Cardiac fibroblast (primary cell): Measurements from ENCODE around the gene MVD.

Experiments
- DNase-seq, 2 donors: peaks; one replicate each; pipeline versions ENCODE4 v3.0.0 to v3.0.0-alpha.2; 2010; ENCODE audit warnings: low read depth in 2 of 2
- H3K4me3 ChIP-seq, 2 donors: replicated peaks in 1 of 2; 1 replicate in 1 of 2; 2 replicates in 1 of 2; pipeline ENCODE4 v1.5.1; 2011; ENCODE audit warnings: low read depth in 2 of 2, low read length in 2 of 2, mild to moderate bottlenecking in 2 of 2, moderate library complexity in 1 of 2
- CTCF ChIP-seq: IDR thresholded peaks from one replicate; pipeline ENCODE4 v1.5.1; 2011; ENCODE audit warnings: low read depth, mild to moderate bottlenecking, low read length, inconsistent platforms

The MVD gene

GRCh38 chr16:88646345-88647034 is 16.4 kb downstream of the MVD start:
- no peak for DNase-seq
- TF ChIP-seq CTCF: no peak
- H3K4me3 ChIP-seq: no peak overlapping the region

DNA sequence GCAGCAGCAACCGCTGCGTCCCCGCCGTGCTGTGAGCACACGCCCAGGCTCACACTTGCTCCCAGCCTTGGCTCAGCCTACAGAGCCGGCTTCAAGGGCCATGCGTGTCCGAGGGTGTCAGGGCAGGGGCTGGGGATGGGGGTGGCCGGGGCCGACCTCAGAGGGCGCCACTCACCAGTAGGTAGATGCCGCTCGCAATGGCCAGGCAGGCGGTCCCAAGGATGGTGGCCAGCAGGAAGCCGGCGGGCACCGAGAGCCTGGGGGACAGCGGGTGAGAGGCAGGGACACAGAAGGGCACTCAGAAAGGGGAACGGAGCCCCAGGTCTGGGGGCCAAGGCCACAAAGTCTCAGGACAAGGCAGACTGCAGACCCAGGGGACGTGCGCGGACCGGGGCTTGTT is 16.9 kb downstream of the MVD start:
- H3K4me3 ChIP-seq: no peak overlapping the region
- no peak for DNase-seq
- no peak for TF ChIP-seq CTCF

DNA sequence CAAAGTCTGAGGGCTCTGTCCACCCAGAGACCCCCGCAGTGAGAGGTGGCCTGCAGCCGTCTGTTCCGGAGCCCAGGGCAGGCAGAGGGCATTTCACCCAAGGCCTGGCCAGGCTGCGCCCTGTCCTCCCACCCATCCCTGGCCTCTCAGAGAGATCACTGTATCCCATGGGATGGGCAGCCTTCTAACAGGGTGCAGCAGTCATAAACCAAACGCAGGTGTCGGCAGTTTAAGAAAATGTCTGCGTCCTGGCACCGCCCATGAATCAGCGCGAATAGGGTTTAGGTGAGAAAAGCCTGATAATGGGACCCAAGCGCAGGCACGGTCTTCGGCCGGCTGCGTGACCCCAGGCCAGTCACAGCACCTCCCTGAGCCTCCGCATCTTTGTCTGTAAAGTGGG is 17.4 kb downstream of the MVD start:
- no peak overlapping the region for H3K4me3 ChIP-seq
- DNase-seq: no peak
- no peak for TF ChIP-seq CTCF

DNA sequence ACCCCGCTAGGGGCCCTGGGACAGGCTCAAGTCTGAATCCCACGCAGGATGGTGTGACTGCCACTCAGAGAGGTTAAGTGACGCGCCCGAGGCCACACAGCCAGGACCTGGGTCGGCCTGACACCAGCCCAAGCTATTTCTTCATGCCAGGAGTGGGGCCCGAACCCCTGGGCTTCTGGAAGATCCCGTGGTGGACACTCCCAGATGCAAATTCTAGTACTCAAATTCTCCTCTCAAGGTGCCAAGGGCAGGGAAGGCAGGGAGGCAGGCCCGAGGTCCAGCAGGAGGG is 19.3 kb downstream of the MVD start:
- no peak for TF ChIP-seq CTCF
- DNase-seq: no peak
- H3K4me3 ChIP-seq: no peak overlapping the region

DNA sequence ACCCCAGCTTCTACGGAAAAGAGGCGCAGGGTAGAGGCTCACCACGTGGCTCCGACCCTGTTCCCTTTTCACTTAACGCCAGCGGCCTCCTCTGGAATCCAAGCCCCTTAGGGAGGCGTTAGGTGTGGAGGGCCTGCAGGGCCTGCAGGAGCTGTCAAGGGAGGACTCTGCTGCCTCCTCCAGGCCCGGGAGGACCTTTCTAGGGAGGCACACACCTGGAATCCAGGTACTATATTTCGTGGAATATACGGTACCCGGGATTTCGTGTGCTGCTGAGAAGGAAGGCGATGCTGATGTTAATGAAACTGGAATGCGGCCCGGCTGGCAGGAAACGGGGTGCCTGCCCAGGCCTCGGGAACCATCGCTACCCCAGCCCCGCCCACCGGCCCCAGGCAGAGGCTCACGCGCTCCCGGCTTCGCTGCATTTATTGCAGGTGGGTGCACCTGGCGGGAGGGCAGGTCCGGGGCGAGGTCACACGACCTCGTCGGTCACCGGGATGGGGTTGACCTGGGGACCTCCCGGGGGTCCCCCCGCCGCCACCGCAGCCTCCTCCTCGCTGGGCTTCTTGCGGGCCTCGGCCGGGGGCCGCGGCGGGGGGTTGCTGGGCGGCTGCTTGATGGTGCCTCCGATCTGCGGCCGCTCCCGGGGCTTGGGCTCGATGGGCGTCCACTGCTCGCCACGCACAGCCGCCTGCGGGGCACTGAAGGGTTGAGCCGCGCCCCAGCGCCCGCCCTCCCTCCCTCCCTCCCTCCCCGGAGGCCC is 19.8 kb downstream of the MVD start:
- no peak overlapping the region for H3K4me3 ChIP-seq
- DNase-seq: no peak
- TF ChIP-seq CTCF: no peak

DNA sequence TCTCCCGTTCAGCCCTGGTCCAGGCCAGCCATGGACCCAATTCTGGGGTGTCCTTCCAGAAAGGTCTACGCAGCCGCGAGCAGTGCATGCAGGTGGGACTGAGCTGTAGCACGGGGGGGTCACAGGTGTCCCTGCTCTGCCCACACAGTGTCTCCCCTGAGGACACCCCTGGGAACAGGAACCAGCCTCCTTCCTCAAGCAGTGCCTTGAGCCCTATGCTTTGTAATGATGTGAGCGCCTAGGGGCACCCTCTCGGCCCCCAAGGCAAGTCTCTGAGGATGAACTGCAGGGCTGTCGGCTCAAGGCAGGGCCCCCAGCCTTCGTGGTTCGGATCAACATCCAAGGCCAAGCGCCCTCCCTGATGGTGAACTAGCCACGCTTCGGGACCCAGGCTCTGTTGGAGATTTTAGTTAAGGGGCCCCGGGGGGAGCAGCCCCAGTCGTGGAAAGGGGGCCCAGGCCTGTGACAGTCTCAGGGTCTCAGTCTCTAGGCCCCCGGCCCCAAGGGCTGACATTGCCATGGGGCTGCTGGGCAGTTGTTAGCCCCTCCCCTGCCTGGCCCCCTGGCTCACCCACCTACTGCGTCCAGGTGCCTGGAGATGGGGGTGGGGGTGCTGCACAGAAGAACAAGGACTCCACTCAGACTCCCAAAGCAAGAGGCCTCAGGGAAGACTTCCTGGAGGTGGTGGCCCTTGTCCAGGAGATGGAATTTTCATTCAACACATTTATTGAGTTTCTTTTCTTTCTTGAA is 22.2 kb downstream of the MVD start:
- DNase-seq: no peak
- TF ChIP-seq CTCF: no peak
- H3K4me3 ChIP-seq: no peak overlapping the region
